PC-9 (cell line): ENCODE data around the gene SLC7A4.
"Not testable (repeated sequence)": the region's sequence is repeated elsewhere in the genome, so short reads cannot be mapped to it uniquely, and the experiment has no call there.

Experiments
- EZH2 ChIP-seq: fragments of 200-600 bp; sonication (generic); IDR thresholded peaks from 2 replicates; pipeline ENCODE4 v1.8.0; 2017; ENCODE audit warnings: antibody characterized with exemption, low read depth
- TF ChIP-seq, protein P1 (sequence below): fragments of 200-600 bp; sonication (generic); conservative IDR thresholded peaks from 2 replicates; pipeline ENCODE4 v1.6.1; 2017; ENCODE audit warnings: mixed run types, antibody characterized with exemption, mild to moderate bottlenecking, moderate library complexity

DNA sequence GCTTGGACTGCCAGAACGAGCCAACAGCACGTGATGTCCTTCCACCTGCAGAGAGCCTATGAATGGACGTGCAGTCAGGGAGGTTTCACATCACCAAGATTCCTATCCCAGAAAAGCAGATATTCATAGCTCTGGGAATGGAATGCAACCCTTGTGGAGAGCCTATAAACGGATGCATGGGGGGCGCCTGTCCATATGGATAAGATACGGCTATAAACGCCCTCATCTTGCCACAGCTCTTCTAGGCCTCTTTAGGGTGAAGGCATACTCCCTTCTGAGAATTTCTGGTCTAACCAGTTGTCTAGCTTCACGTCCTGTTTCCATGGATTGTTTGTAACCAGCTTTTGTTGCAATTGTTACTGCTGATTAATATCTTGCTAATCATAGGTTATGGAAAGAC is 39.4 kb upstream of the SLC7A4 start:
- TF ChIP-seq, protein P1, sequence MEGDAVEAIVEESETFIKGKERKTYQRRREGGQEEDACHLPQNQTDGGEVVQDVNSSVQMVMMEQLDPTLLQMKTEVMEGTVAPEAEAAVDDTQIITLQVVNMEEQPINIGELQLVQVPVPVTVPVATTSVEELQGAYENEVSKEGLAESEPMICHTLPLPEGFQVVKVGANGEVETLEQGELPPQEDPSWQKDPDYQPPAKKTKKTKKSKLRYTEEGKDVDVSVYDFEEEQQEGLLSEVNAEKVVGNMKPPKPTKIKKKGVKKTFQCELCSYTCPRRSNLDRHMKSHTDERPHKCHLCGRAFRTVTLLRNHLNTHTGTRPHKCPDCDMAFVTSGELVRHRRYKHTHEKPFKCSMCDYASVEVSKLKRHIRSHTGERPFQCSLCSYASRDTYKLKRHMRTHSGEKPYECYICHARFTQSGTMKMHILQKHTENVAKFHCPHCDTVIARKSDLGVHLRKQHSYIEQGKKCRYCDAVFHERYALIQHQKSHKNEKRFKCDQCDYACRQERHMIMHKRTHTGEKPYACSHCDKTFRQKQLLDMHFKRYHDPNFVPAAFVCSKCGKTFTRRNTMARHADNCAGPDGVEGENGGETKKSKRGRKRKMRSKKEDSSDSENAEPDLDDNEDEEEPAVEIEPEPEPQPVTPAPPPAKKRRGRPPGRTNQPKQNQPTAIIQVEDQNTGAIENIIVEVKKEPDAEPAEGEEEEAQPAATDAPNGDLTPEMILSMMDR, result not testable (repeated sequence)
- TF ChIP-seq EZH2, result not testable (repeated sequence)
